22Rv1 (cell line): ENCODE data around the gene ZBTB1.

Experiments
- CTCF ChIP-seq: fragments of 450-650 bp; IDR thresholded peaks from 2 replicates; pipeline ENCODE4 v1.5.1; 2017; ENCODE audit warnings: mild to moderate bottlenecking
- ZFX ChIP-seq: fragments of 450-650 bp; IDR thresholded peaks from 2 replicates; pipeline ENCODE4 v1.6.1; 2017; ENCODE audit warnings: antibody characterized with exemption, borderline replicate concordance

- no peak for TF ChIP-seq CTCF
- no peak for TF ChIP-seq ZFX
Observed at GRCh38 chr14:64516969-64517368, 12.4 kb downstream of the ZBTB1 start.
